Subcutaneous abdominal adipose tissue (tissue), 5 donors: ENCODE results near the gene B3GALT5.

Experiments used
- H3K27ac ChIP-seq: one replicate; pipeline ENCODE4 v1.7.0; 2013; ENCODE audit warnings: low read depth, mild to moderate bottlenecking, inconsistent platforms, low read length, moderate library complexity
- H3K27me3 ChIP-seq, 5 donors: one replicate each; pipeline ENCODE4 v1.7.0; 2013; ENCODE audit warnings: low read length in 5 of 5, inconsistent platforms in 1 of 5; ENCODE audit not compliant: control insufficient read depth in 5 of 5, insufficient read depth in 4 of 5
- H3K36me3 ChIP-seq, 5 donors: one replicate each; pipeline ENCODE4 v1.7.0; 2013; ENCODE audit warnings: low read length in 5 of 5; ENCODE audit not compliant: control insufficient read depth in 5 of 5, insufficient read depth in 5 of 5
- H3K4me1 ChIP-seq, 5 donors: one replicate each; pipeline ENCODE4 v1.7.0; 2013; ENCODE audit warnings: low read length in 5 of 5, mild to moderate bottlenecking in 3 of 5, moderate library complexity in 1 of 5; ENCODE audit not compliant: control insufficient read depth in 5 of 5, insufficient read depth in 5 of 5
- H3K4me3 ChIP-seq, 5 donors: one replicate each; pipeline ENCODE4 v1.7.0; 2013; ENCODE audit warnings: low read length in 5 of 5, low read depth in 1 of 5
- H3K9ac ChIP-seq, 5 donors: one replicate each; pipeline ENCODE4 v1.7.0; 2013; ENCODE audit warnings: low read length in 5 of 5, mild to moderate bottlenecking in 4 of 5, moderate library complexity in 3 of 5
- H3K9me3 ChIP-seq, 5 donors: one replicate each; pipeline ENCODE4 v1.7.0; 2013; ENCODE audit warnings: low read length in 5 of 5; ENCODE audit not compliant: control insufficient read depth in 5 of 5
- donor health status: healthy.
- donor health status: healthy.
- donor health status: healthy.
- donor health status: healthy.
- donor health status: healthy.

The B3GALT5 gene

GRCh38 chr21:39612233-39613040 lies at the start of gene B3GALT5:
TSS of gene B3GALT5 (plus strand) at chr21:39612940. CDS start at chr21:39660560, 47,620 bp downstream.
- H3K9ac ChIP-seq: no peak within 1 kb of the TSS
- no peaks in the 10 kb centered on the region for H3K36me3 ChIP-seq
- no peaks in the 10 kb centered on the region for H3K9me3 ChIP-seq
- H3K4me3 ChIP-seq: no peak within 1 kb of the TSS
- H3K27ac ChIP-seq: no peak within 1 kb of the TSS
- H3K27me3 ChIP-seq: peaks cover 21 to 33% (median 29%) of the 10 kb centered on the region in 5 donors
- peaks cover 0 to 11% (median 3%) of the 10 kb centered on the region in 5 donors for H3K4me1 ChIP-seq

- peaks cover 0 to 3% (median under 1%) of the 10 kb centered on the region in 5 donors for H3K27me3 ChIP-seq
- no peak overlapping the region for H3K9ac ChIP-seq
- H3K4me1 ChIP-seq: no peaks in the 10 kb centered on the region
- H3K4me3 ChIP-seq: no peak overlapping the region
- no peaks in the 10 kb centered on the region for H3K9me3 ChIP-seq
- H3K27ac ChIP-seq: no peak overlapping the region
- H3K36me3 ChIP-seq: no peaks in the 10 kb centered on the region
Observed at GRCh38 chr21:39564200-39564599, 48.5 kb upstream of the B3GALT5 start.

GRCh38 chr21:39567180-39567972 lies 45.4 kb upstream of the B3GALT5 start:
- Histone ChIP-seq H3K9me3 (no peaks in the 10 kb centered on the region), H3K36me3 (no peaks in the 10 kb centered on the region), H3K27ac (no peak overlapping the region), H3K4me3 (no peak overlapping the region), H3K27me3 (peaks cover 0 to 3% (median 3%) of the 10 kb centered on the region in 5 donors), H3K9ac (no peak overlapping the region), H3K4me1 (no peaks in the 10 kb centered on the region)

- no peak overlapping the region for H3K27ac ChIP-seq
- no peak overlapping the region for H3K4me3 ChIP-seq
- no peaks in the 10 kb centered on the region for H3K36me3 ChIP-seq
- H3K9ac ChIP-seq: no peak overlapping the region
- no peaks in the 10 kb centered on the region for H3K4me1 ChIP-seq
- H3K9me3 ChIP-seq: no peaks in the 10 kb centered on the region
- peaks cover 0 to 10% (median 5%) of the 10 kb centered on the region in 5 donors for H3K27me3 ChIP-seq
Observed at GRCh38 chr21:39568361-39568760, 44.4 kb upstream of the B3GALT5 start.

- no peaks in the 10 kb centered on the region for H3K36me3 ChIP-seq
- H3K4me1 ChIP-seq: no peaks in the 10 kb centered on the region
- H3K9me3 ChIP-seq: no peaks in the 10 kb centered on the region
- H3K27ac ChIP-seq: no peak overlapping the region
- peaks cover 0 to 13% (median 4%) of the 10 kb centered on the region in 5 donors for H3K27me3 ChIP-seq
- H3K4me3 ChIP-seq: no peak overlapping the region
- no peak overlapping the region for H3K9ac ChIP-seq
Observed at GRCh38 chr21:39575775-39576174, 37.0 kb upstream of the B3GALT5 start.

- Histone ChIP-seq H3K27ac (no peak overlapping the region), H3K9ac (no peak overlapping the region), H3K4me3 (no peak overlapping the region), H3K36me3 (no peaks in the 10 kb centered on the region), H3K4me1 (no peaks in the 10 kb centered on the region), H3K9me3 (no peaks in the 10 kb centered on the region), H3K27me3 (peaks cover 0 to 13% (median 4%) of the 10 kb centered on the region in 5 donors)
Observed at GRCh38 chr21:39576518-39577128, 36.1 kb upstream of the B3GALT5 start.

GRCh38 chr21:39579734-39580332 lies 32.9 kb upstream of the B3GALT5 start:
- Histone ChIP-seq H3K4me1 (no peaks in the 10 kb centered on the region), H3K27ac (no peak overlapping the region), H3K4me3 (no peak overlapping the region), H3K36me3 (no peaks in the 10 kb centered on the region), H3K9ac (no peak overlapping the region), H3K9me3 (peaks cover 0 to 4% (median under 1%) of the 10 kb centered on the region in 5 donors), H3K27me3 (no peaks in the 10 kb centered on the region)

GRCh38 chr21:39580744-39581143 lies 32.0 kb upstream of the B3GALT5 start:
- H3K27me3 ChIP-seq: no peaks in the 10 kb centered on the region
- peaks cover 0 to 5% (median 2%) of the 10 kb centered on the region in 5 donors for H3K9me3 ChIP-seq
- H3K9ac ChIP-seq: no peak overlapping the region
- no peak overlapping the region for H3K4me3 ChIP-seq
- H3K27ac ChIP-seq: no peak overlapping the region
- no peaks in the 10 kb centered on the region for H3K36me3 ChIP-seq
- H3K4me1 ChIP-seq: no peaks in the 10 kb centered on the region

- Histone ChIP-seq H3K9me3 (peaks cover 0 to 5% (median 2%) of the 10 kb centered on the region in 5 donors), H3K9ac (no peak overlapping the region)
Observed at GRCh38 chr21:39581414-39581813, 31.3 kb upstream of the B3GALT5 start.

More at GRCh38 chr21:39581414-39581813, 31.3 kb upstream of the B3GALT5 start:
- H3K4me3 ChIP-seq: no peak overlapping the region
- no peaks in the 10 kb centered on the region for H3K36me3 ChIP-seq
- H3K27me3 ChIP-seq: no peaks in the 10 kb centered on the region
- H3K4me1 ChIP-seq: no peaks in the 10 kb centered on the region
- H3K27ac ChIP-seq: no peak overlapping the region
